ENCODE measurements around the gene NLGN1. TPM values are rescaled to one million over a fixed set of nuclear protein-coding genes. Genes with fewer than 3 reads are reported as not detected.
A peak's percentile ranks its signal among the peaks of the same experiment; 100 is the strongest.

Gene NLGN1
- total RNA-seq, 4 donors from 2014 or later = 21.6 to 50.7 (median 30.4) TPM

GRCh38 chr3:174318181-174318580 lies 920.6 kb downstream of the NLGN1 start:
- Histone ChIP-seq H3K36me3 (no peaks in the 10 kb centered on the region), H3K9me3 (peaks cover 0 to 9% (median 1%) of the 10 kb centered on the region in 4 donors), H3K4me1 (no peaks in the 10 kb centered on the region), H3K27ac (no peak overlapping the region), H3K27me3 (no peaks in the 10 kb centered on the region), H3K4me3 (no peak overlapping the region)
- no peak for DNase-seq (ENCODE audit: low spot score in 2 of 2)
- WGBS, 2 donors = 80 to 96% methylated on average over 4 of the region's 4 CpGs
- TF ChIP-seq POLR2A (IDR thresholded peaks at IDR 0.05) (no peak), CTCF (IDR thresholded peaks at IDR 0.05) (no peak), EP300 (IDR thresholded peaks at IDR 0.05) (no peak)

GRCh38 chr3:174321548-174321947 lies 924.0 kb downstream of the NLGN1 start:
- no peak overlapping the region for H3K27ac ChIP-seq
- DNase-seq (ENCODE audit: low spot score in 2 of 2) = no peak
- peaks cover 0 to 11% (median 6%) of the 10 kb centered on the region in 4 donors for H3K4me1 ChIP-seq
- no peaks in the 10 kb centered on the region for H3K36me3 ChIP-seq
- no peak overlapping the region for H3K4me3 ChIP-seq
- WGBS, 2 donors = 71 to 79% methylated on average over 1 of the region's 1 CpG
- H3K9me3 ChIP-seq = peaks cover 0 to 9% (median 1%) of the 10 kb centered on the region in 4 donors
- TF ChIP-seq POLR2A (IDR thresholded peaks at IDR 0.05) = no peak
- TF ChIP-seq EP300 (IDR thresholded peaks at IDR 0.05) = no peak
- no peak for TF ChIP-seq CTCF (IDR thresholded peaks at IDR 0.05)
- no peaks in the 10 kb centered on the region for H3K27me3 ChIP-seq

- peaks cover 0 to 9% (median 1%) of the 10 kb centered on the region in 4 donors for H3K9me3 ChIP-seq
- 84 to 87% methylated on average over 2 of the region's 2 CpGs for WGBS, 2 donors
- TF ChIP-seq EP300 (IDR thresholded peaks at IDR 0.05) = no peak
- no peak for TF ChIP-seq POLR2A (IDR thresholded peaks at IDR 0.05)
- no peak for TF ChIP-seq CTCF (IDR thresholded peaks at IDR 0.05)
- no peaks in the 10 kb centered on the region for H3K27me3 ChIP-seq
- DNase-seq (ENCODE audit: low spot score in 2 of 2) = no peak
- no peaks in the 10 kb centered on the region for H3K36me3 ChIP-seq
- H3K27ac ChIP-seq = no peak overlapping the region
- no peak overlapping the region for H3K4me3 ChIP-seq
- peaks cover 0 to 14% (median 6%) of the 10 kb centered on the region in 4 donors for H3K4me1 ChIP-seq
Measured at GRCh38 chr3:174322789-174323188, 925.2 kb downstream of the NLGN1 start.

- 87 to 88% methylated on average over 3 of the region's 3 CpGs for WGBS, 2 donors
- no peaks in the 10 kb centered on the region for H3K27me3 ChIP-seq
- H3K4me3 ChIP-seq = no peak overlapping the region
- peaks cover 0 to 9% (median 1%) of the 10 kb centered on the region in 4 donors for H3K9me3 ChIP-seq
- no peaks in the 10 kb centered on the region for H3K36me3 ChIP-seq
- TF ChIP-seq EP300 (IDR thresholded peaks at IDR 0.05) (no peak), POLR2A (IDR thresholded peaks at IDR 0.05) (no peak), CTCF (IDR thresholded peaks at IDR 0.05) (no peak)
- no peak for DNase-seq (ENCODE audit: low spot score in 2 of 2)
- H3K27ac ChIP-seq = peak overlapping the region in 1 of 4 donors; percentile 50
- H3K4me1 ChIP-seq = peaks cover 0 to 14% (median 6%) of the 10 kb centered on the region in 4 donors
Measured at GRCh38 chr3:174325171-174325570, 927.6 kb downstream of the NLGN1 start.

- Histone ChIP-seq H3K36me3 (no peaks in the 10 kb centered on the region), H3K27me3 (no peaks in the 10 kb centered on the region), H3K4me3 (no peak overlapping the region), H3K4me1 (peaks cover 0 to 14% (median 6%) of the 10 kb centered on the region in 4 donors), H3K27ac (peak overlapping the region in 1 of 4 donors; percentile 55), H3K9me3 (peaks cover 0 to 7% (median 0%) of the 10 kb centered on the region in 4 donors)
- no peak for TF ChIP-seq POLR2A (IDR thresholded peaks at IDR 0.05)
- TF ChIP-seq CTCF (IDR thresholded peaks at IDR 0.05) = no peak
- TF ChIP-seq EP300 (IDR thresholded peaks at IDR 0.05) = no peak
- 32 to 37% methylated on average over 7 of the region's 7 CpGs for WGBS, 2 donors
- no peak for DNase-seq (ENCODE audit: low spot score in 2 of 2)
Measured at GRCh38 chr3:174325834-174326700, 928.5 kb downstream of the NLGN1 start.
